ENCODE data around the gene NAB1.
"Not testable (repeated sequence)": the region's sequence is repeated elsewhere in the genome, so short reads cannot be mapped to it uniquely, and the experiment has no call there.

NAB1 gene

DNA sequence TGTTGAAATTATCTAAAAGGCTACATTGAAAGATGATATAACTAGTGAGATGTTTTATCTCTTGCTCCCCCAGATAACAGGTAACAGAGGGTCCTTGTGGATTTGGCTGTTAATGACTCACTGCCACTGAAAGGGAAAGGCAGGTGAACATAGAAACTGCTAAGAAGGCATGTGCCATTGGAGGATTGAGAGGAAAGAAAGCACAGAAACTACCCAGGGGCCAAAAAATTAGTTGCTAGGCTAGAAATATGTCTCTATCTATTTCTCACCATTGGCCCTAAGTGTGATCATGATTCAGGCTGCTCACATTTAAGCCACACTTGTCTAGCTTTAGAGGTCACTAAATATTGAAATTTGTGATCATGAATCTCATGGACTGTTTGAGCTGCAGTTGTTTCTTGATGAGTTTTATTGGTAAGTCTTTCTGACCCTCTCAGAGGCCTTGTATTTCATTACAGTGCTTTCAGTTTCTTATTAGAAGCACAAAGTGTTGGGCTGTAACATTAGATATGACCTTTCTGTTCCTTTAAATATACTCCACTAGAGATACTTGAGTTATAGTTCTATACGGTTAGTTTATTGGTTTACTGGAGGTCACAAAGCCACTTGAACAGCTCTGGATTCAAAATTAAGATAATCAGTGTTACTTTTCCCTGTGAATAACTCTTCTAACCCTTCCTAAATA is 26.2 kb downstream of the NAB1 start:
- no peak for DNase-seq

DNA sequence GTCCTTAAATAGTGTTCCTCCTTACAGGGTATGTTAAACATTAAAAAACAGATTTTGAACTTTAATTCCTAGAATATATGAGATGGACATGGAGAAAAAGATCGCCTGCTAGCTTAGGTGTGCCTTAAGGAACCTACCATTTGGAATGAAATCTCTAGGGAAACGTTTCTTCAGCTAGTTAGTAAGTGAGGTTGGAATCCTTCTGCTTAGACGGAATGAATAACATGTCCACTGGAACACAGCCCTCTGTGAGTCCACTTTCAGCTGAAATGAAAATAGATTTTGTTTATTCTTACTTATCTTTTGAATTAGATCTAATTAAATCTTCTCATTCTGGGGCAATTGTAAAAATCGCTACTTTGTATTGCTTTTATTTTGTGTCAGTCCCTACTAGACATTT is 28.4 kb downstream of the NAB1 start:
- no peak for DNase-seq

DNA sequence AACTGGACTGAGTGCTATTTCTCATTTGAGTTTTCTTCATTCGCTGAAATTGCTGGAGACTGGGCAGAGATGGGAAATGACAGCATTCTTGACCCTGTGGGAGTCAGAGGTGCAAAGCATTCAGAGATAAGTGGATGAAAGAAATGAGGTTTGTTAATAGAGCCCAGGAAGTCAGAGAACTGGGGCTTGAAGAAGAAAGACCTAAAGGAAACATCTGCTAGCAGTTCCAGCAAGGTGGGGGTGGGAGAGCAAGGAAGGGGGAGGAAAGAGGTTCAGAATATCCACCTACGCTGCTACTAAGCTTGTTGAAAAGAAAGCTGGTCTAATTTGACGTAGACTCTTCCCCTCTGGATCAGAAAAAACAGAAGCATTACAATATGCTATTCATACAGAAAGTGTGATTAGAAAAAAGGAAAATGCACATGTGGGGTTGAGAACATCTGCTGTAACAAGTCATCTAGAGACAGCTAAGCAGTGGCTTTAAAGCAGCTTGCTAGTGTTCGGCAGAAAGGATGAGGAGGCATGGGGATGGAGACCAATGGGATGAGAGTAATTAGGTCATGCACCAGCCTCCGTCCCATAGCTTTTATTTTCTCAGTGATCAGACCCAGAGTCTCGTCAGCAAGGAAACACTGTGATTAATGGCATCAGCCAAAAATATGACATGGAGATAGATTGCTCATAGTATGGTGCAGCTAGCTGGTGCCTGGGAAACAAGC is 29.7 kb downstream of the NAB1 start:
- no peak for DNase-seq

DNA sequence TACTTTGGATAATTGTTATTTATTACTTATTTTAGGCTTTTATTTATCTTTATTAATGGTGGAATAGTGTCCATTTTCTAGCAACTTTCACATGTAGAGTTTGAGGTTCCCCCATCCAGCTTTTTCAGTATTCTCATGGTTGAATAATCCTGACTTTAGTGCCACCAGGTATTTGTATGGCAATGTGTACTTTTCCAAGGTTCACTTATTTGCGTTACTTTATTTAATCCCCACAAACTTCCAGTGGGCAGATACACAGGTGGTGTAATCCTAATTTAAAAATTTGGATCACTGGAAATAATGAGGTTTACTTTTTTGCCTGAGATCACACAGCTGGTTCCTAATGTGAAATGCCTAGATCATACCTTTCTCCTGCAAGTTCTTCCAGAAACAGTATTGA is 30.5 kb downstream of the NAB1 start:
- no peak for DNase-seq

DNA sequence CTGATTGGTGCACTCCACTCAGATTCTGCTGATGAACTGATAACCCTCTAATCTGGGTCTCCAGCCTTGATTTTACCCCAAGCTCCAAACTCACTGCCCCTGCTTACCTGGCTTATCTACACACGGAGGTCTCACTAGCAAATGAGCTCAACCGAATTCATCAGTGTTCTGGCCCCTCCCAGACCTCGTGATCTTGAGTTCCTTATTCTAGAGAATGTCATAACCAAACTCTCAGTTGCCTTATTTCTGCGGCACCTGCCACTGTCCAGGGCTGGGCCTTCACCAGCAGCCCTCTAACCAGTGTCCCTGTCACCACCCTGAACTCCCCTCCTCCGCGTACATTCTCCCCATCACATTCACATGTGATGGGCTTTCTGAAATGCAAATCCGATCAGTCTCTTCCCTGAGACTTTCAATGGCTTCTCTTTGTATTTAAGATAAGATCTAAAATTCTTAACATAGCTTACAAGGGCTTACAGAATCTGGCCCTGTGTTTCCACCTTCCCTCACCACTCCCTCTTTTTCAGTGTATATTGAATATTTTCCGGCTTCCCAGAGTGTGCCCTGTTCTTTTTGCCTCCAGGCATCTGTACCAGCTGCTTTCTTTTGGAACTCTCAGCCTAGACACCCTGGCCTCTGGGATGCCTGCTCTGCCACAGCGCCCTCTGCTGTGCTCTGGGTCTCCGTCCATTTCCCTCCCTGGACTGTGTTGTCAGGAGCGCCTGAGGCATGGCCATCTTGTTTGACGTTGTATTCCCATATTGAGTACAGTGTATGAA is 31.1 kb downstream of the NAB1 start:
- DNase-seq, result no peak

DNA sequence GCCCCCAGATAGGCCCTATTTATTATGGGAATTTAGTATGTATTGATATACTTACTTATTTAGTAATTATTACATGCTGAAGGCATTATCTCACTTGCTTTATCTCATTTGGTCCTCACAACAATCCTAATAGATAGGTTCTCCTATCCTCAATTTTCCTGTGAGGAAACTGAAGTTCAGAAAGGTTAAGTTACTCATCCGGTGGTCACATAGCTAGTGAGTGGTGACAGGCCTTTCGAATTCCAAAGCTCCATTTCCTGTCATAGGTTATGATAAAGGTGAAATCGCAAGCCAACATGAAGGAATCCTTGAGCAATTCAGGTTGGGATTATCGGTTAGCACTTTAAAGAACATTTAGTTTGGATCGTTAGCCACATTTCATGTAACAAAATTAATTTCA is 33.3 kb downstream of the NAB1 start:
- no peak for DNase-seq

DNA sequence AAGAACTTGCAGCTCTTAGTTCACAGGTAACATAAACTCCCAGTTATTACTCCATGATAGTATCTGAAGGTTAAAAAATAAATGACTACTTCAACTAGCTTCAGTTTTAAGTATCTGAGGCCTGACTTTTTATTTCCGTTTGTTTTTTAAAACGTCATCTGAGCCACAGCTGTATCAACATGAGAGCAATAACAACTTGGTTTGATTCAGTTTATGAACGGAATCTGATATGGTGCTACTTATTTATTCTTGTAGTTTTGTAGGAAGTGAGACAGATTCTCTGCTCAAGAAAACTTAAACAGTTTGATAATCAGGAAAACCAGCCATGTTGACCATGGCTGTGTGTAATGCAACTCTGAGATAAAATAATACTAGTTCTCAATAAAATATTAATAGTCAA is 34.9 kb downstream of the NAB1 start:
- peak; percentile 52 for DNase-seq

DNA sequence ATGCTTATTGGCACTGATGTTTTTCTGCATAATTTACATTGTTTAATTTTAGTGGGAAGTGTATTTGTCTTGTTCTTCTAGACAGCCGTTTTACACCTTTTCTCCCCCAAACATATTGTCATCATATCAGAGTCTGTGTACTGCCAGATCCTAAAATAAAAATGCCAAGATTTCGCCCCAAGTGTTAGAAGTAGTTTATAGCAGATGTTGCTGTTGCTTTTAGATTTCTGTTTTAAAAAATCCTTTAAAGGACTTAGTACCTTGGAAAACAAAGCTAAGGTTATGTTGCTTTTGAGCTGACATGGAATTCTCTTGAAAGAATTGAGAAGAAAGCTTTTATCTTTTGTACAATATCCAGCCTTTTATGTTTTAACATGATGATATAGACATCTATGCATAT is 36.0 kb downstream of the NAB1 start:
- DNase-seq, result no peak

DNA sequence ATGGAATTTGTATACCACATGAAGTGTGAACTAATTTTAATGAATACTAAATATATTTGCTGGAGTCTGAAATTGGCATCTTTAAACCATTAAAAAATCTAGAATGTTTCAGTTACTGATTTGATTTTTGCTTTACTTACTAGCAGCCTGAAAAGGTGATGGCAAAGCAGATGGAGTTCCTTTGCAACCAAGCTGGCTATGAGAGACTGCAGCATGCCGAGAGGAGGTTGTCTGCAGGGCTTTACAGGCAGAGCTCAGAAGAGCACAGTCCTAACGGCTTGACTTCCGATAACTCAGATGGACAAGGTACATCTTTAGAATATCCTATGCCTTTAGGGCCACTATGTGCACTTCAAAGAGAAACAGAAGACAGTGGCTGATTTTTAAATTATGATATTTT is 36.5 kb downstream of the NAB1 start:
- no peak for DNase-seq

DNA sequence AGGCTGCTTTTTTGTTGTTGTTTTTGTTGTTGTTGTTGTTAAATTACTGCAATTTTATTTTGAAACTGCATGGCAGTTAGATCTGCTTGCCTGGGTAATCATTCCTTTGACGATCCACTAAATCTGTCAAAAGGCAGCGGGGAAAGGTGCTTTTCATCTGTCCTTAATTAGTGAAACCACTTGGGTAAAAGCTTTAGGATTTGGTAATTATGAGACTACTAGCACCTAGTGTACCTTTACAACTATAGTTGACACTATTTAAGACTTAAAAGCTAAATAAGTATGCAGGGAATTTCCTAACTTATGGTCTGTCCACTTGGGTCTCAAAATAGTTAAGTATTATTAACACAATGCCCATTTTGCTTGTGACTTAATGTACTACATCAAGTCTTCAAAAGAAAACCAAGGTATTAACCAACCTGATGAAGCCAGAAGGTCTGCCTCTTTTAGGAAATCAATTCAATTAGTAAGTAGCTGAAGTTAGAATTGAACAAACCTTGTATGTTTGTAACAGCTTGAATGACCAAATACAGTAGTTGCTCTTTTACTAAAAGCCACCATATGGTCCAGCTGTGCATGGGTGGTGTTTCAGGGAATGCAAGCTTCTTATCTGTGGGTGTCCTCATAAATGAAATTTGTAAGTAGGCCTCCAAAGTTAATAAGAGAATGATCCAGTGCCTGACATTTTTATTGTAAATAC is 44.8 kb downstream of the NAB1 start:
- DNase-seq, result no peak

DNA sequence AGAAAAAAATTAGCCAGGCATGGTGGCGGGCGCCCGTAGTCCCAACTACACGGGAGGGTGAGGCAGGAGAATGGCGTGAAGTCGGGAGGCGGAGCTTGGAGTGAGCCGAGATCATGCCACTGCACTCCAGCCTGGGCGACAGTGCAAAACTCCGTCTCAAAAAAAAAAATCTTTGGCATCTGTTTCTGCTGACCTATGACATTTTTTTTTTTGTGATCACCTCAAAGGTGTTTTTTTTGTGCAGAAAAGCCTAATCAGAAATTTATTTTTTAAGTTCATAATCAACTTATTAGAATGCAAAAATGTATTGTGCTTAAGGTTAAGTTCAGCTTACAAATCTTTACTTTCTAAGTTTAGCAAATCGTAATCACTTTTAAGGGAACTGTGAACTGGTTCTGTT is 45.6 kb downstream of the NAB1 start:
- no peak for DNase-seq

DNA sequence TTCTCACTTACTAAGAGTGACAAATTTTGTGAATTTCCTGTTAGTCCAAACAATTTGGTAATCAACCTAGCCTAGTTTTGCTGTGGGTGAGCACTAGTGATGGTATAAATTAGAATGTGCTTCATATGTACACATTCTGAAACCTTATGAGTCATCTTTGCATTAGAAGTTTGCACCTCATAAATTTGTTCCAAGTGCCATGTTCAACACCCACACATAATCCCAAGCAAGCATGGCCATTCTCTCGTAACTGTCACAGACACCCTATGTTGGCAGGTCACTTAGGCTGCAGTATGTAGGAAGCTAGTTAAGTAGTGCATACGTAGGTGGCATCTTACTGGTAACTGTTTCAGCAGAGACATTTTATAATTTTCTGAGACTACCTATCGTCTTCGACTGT is 46.9 kb downstream of the NAB1 start:
- no peak for DNase-seq

DNA sequence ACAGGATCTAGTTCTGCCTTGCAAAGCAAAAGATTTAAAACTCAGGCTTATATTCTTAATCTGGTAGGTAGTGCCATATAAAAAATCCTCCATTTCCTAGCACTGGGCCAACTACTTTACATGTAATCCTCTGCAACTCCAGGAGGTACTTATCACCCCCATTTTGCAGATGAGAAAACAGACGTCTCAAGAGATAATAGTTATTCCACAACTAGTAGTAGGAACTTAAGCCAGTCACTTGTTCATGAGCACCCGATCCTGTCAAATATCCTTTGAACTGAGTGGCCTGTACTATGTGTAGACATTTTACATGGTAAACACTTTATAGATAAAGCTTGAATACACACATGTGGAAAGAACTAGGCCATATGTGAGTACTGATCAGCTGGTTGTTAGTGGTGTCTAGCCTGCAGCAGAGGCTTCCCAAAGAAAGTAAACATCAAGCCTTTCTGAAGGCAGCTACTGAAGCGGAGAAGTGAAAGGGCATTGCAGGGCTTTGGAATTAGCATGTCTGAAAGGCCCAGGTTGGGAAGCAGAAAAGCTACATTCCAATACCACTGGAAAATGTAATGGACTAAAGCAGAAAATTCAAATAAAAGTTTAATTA is 48.0 kb downstream of the NAB1 start:
- DNase-seq, result peak; percentile 46

DNA sequence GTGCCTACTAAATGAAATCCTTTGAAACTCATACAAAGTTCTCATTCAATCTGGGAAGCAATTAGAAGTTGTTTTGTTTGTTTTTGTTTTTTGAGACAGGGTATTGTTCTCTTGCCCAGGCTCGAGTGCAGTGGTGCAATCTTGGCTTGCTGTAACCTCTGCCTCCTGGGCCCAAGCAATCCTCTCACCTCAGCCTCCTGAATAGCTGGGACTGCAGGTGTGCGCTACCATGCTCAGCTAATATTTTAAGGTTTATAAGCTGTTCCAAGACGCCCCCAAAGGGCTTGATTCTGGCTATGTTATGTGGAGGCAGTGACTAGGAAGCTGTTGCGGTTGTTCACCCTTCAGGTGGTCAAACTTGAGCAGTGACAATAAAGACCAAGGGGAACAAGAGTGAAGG is 48.5 kb downstream of the NAB1 start:
- no peak for DNase-seq

DNA sequence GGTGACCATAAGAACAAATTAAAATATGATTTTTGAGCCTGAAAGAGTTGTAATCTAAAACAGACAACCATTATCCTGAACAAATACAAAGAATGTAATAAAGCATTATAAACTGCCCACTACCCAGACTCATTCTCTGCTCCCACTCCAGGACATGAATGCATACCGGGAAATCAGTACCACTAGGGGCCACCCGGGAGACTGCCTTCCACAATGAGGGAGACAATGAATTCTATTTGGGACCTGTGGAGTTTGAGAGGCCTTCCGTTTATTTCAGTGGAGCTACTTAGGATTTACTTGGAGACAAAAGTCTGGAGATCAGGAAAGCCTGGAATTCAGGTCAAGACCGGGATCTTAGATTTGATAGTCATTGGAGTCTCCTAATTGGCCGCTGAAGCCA is 50.0 kb downstream of the NAB1 start:
- no peak for DNase-seq

DNA sequence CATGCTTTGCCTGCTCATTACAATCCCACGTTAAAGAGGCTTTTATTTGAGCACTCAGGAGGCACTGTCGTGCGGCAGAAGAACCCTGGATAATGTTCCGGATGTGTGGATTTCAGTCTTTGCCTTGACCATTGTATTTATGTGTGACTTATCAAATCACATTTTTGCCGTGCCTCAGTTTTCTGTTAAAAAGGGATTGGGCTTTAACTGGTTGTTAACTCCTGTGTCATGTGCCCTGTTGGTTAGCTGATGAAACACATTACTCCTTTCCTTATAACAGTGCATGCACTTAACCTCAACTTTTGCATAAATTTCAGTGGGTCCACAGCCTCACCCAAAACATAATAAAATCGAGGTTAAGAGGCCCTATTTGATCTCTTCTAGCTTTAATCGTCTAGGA is 52.7 kb downstream of the NAB1 start:
- no peak for DNase-seq

DNA sequence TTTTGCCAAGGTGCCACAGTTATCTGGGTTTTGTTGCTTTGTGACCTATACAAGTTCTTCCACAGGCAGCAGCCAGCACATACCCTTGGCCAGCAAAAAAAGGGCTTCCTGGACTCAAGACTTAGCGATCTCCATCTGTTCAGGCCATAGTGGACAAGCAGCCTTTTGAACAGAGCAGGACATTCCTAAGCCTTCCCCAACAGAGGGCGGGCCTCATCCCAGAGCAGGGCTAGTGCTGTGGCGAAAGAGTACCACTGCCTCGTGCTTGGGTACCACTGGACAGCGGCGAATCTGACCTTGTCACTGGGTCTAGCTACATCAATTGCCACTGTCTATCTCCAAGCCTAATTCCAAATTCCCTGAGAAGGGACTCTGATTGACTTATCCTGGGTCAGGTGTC is 56.4 kb downstream of the NAB1 start:
- no peak for DNase-seq

DNA sequence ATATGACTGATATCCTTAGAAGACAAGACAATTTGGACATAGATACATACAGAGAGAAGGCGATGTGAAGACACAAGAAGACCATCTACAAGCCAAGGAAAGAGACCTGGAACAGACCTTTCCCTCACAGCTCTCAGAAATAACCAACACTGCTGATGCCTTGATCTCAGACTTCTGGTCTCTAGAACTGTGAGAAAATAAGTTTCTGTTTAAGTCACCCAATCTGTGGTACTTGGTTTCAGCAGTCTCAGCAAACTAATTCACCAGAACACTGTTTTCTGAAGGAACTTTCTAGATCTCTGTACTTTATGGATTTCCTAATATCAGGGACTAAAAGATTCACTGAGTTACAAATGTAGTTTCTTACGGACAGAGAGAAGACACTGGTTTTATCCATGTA is 58.8 kb downstream of the NAB1 start:
- no peak for DNase-seq

DNA sequence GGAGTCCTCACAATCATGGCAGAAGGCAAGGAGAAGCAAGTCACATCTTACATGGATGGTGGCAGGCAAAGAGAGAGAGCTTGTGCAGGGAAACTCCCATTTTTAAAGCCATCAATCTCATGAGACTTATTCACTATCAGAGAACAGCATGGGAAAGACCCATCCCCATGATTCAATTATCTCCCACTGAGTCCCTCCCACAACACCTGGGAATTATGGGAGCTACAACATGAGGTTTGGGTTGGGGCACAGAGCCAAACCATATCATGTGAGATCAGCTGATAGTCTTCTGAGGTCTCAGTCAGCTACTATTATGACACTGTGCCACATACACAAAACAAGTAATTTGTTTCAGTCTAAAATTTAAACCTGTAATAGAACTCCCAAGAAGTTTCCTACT is 59.8 kb downstream of the NAB1 start:
- not testable (repeated sequence) for DNase-seq

DNA sequence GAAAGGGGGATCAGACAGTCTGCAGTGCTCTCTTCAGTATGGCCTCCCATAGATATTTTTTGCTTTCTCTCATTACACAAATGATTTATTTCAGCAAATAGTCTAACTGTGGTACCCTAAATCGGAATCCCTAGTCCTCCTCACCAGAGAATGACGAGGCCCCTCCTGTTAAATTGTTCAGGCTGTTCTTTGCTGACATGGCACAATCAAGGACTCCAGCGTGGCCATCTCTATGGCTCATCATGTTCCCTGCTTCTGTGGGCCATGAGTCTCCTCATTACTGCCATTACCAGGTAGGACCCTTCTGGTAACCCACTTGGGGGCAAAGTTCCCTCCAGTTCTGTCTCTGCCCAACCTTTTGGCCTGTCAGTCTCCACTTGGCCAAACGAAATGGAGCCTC is 62.2 kb downstream of the NAB1 start:
- no peak for DNase-seq

DNA sequence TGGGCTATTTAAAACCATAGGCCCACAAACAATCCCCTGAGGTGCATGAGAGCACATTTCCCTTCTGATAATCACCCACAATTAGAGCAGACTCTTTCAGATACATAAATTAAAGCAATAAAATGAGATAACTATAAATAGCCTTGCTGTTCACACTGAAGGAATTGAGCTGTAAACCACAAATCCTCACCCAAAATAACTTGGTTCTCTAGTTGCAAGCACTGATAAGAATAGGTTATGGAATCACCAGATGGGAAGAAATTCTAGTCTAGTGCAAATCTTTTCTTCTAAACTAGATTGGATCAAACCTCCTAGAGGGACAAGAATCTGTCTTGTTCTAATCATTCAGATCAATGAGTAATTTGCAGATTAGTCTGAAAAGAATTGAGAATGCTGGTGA is 64.6 kb downstream of the NAB1 start:
- DNase-seq, result no peak

DNA sequence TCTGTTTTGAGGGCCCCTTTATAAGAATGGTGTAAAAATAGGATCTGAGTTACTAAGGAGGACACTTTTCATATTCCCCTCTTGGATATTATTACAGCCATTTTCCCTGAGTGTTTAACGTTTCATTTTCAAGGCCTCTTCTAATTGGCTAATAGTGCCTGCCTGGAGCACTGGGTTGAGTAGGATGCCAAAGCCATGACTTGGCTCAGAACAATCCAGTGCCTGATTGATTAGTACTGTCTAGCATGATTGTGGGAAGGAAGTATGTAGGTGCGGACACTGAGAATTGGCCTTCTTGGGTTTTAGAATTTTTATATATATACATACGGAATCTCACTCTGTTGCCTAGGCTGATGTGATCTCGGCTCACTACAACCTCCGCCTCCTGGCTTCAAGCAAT is 66.1 kb downstream of the NAB1 start:
- no peak for DNase-seq

DNA sequence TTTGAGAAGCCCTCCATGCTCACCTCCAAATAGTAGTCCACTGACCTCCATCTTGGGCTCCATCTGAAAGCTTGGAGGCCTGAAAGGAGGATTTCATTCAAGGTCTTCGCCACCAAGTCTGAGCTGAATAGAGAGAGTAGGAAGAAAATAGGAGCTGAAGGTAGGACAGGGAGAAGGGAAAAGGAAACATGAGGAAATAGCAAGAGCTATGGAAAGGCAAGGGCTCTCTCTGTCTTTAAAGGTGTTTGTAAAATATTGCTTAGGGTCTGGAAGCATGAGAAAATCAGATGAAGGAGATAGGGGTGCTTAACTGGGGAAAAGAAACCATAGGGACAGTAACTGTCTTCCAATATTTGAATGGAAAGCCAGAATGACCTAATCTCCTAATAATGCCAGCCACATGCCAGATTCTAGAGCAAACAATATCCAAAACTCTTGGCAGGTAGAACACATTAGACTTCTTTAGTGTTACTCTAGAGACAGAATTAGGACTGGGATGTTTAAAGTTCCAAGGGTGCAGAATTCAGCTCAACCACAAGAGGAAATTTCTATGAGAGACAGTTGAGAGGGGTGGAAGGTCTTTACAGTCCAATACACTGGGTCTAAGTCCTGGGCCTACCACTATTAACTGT is 67.4 kb downstream of the NAB1 start:
- DNase-seq, result no peak

Data from NCI-H510A treated with DMSO at 0.1 percent for 48 hours (cell line).